Measurements from ENCODE around the gene CHD9.
"Not testable (repeated sequence)": the region's sequence is repeated elsewhere in the genome, so short reads cannot be mapped to it uniquely, and the experiment has no call there.

The CHD9 gene

DNA sequence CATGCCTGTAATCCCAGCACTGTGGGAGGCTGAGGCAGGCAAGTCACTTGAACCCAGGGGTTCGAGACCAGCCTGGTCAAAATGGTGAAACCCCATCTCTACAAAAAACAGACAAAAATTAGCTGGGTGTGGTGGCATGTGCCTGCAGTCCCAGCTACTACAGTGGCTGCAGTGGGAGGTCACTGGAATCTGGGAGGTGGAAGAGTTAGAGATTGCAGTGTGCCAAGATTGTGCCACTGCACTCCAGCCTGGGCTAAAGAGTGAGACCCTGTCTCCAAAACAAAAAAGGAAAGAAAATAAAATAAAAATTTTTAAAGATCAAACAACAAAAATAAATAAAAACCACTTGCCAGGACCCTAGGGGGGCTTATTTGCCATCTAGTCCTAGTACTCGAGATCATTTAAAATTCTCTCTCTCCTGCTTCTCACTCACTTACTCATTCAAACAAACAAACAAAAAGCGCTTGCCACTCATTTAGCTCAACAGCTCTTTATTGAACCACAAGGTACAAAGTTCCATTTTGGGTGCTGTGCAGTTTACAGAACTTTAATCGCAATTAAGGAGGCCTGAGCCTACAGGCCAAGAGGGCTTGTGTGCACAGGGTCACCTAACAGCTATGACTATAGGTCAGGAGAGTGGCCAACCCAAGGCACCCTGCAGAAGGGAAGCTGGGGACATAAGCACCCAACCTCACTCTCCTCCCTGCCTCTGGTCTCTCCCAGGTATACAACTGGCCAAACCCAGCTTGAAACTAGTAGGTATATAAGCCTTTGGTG, 6.5 kb upstream of the CHD9 start:
- Histone ChIP-seq H3K9ac (ENCODE audit: low read length) (no peak overlapping the region), H3K27ac (ENCODE audit: low read length) (no peak overlapping the region), H3K4me3 (ENCODE audit: low read length) (no peak overlapping the region), H3K9me3 (replicated peaks; ENCODE audit: insufficient read depth, low read length) (no peaks in the 10 kb centered on the region), H3K27me3 (replicated peaks; ENCODE audit: insufficient read depth, low read length) (no peaks in the 10 kb centered on the region), H3K9me2 (replicated peaks; ENCODE audit: insufficient read depth, low read length) (no peaks in the 10 kb centered on the region), H3K79me2 (ENCODE audit: low read length) (no peaks in the 10 kb centered on the region), H3K4me2 (ENCODE audit: low read depth, low read length) (no peak overlapping the region), H2AFZ (ENCODE audit: low read length) (no peak overlapping the region), H3K4me1 (ENCODE audit: low read length) (peaks cover 8% of the 10 kb centered on the region), H3K36me3 (replicated peaks; ENCODE audit: insufficient read depth, low read length) (no peaks in the 10 kb centered on the region), H3F3A (ENCODE audit: insufficient read depth, low read length) (no peaks in the 10 kb centered on the region), H4K20me1 (ENCODE audit: insufficient read depth, low read length) (no peaks in the 10 kb centered on the region)
- no peak for DNase-seq
- TF ChIP-seq, protein P1, sequence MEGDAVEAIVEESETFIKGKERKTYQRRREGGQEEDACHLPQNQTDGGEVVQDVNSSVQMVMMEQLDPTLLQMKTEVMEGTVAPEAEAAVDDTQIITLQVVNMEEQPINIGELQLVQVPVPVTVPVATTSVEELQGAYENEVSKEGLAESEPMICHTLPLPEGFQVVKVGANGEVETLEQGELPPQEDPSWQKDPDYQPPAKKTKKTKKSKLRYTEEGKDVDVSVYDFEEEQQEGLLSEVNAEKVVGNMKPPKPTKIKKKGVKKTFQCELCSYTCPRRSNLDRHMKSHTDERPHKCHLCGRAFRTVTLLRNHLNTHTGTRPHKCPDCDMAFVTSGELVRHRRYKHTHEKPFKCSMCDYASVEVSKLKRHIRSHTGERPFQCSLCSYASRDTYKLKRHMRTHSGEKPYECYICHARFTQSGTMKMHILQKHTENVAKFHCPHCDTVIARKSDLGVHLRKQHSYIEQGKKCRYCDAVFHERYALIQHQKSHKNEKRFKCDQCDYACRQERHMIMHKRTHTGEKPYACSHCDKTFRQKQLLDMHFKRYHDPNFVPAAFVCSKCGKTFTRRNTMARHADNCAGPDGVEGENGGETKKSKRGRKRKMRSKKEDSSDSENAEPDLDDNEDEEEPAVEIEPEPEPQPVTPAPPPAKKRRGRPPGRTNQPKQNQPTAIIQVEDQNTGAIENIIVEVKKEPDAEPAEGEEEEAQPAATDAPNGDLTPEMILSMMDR (IDR thresholded peaks at IDR 0.05; ENCODE audit: low read length): no peak
- TF ChIP-seq EZH2phosphoT487 (IDR thresholded peaks at IDR 0.05; ENCODE audit: low read length): no peak
- TF ChIP-seq EZH2 (optimal IDR thresholded peaks at IDR 0.05; ENCODE audit: low read depth, low read length): no peak

DNA sequence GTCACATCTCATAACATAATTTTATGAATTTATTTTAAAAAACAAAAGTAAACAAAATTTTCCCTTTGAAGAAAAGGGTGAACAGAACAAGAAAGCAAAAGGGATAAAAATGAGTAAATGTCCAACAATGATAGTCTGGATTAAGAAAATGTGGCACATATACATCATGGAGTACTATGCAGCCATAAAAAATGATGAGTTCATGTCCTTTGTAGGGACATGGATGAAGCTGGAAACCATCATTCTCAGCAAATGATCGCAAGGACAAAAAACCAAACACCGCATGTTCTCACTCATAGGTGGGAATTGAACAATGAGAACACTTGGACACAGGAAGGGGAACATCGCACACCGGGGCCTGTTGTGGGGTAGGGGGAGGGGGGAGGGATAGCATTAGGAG, 3.5 kb upstream of the CHD9 start:
- not testable (repeated sequence) for H3K4me3 ChIP-seq (ENCODE audit: low read length); H2AFZ ChIP-seq (ENCODE audit: low read length); H3K9me2 ChIP-seq (replicated peaks; ENCODE audit: insufficient read depth, low read length); H4K20me1 ChIP-seq (ENCODE audit: insufficient read depth, low read length); H3K36me3 ChIP-seq (replicated peaks; ENCODE audit: insufficient read depth, low read length); DNase-seq; H3K27ac ChIP-seq (ENCODE audit: low read length); H3K9me3 ChIP-seq (replicated peaks; ENCODE audit: insufficient read depth, low read length); H3F3A ChIP-seq (ENCODE audit: insufficient read depth, low read length); H3K4me2 ChIP-seq (ENCODE audit: low read depth, low read length); H3K9ac ChIP-seq (ENCODE audit: low read length); H3K27me3 ChIP-seq (replicated peaks; ENCODE audit: insufficient read depth, low read length)
- Histone ChIP-seq H3K79me2 (ENCODE audit: low read length) (peaks cover 14% of the 10 kb centered on the region), H3K4me1 (ENCODE audit: low read length) (peaks cover 11% of the 10 kb centered on the region)

DNA sequence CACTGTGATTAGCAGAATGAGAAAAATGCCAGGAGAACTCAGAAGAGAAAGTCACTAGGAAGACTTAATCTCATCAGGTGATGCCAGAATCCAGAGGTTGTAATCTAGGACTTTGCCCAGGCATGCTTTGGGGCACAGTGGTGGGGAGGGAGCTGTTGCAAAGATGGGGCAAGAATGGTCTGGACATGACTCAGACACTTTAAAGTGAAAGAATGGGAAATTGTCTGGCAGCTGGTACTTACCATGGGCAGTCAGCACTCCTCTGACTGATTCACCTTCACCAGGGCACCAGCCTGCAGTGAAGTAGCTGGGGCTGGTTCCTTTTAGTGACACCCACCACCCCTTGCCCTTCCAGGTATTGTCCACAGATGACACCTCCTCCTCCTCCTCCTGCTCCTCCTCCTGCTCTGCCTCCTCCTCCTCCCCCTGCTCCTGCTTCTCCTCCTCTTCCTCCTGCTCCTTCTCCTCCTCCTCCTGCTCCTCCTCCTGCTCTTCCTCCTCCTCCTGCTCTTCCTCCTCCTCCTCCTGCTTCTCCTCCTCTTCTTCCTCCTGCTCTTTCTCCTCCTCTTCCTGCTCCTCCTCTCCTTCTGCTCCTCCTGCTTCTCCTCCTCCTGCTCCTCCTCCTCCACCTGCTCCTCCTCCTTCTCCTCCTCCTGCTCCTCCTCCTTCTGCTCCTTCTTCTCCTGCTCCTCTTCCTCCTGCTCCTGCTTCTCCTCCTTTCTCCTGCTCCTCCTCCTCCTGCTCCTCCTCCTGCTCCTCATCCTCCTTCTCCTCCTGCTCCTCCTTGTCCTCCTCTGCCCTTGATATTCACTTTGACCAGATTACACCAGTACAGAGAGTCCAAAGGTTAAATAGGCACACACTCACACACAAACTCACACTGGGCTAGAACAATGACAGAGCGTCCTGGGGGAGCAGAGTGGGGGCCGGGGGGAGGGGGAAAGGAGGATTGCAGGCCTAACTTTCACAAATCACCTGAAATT, 2.0 kb upstream of the CHD9 start, which contains the start of gene CHD9NB:
CHD9NB (minus strand) TSS at position 379 of the 983 bp plus-strand sequence. CDS start 8,739 bp downstream, outside the sequence.
- H4K20me1 ChIP-seq (ENCODE audit: insufficient read depth, low read length): no peaks in the 10 kb centered on the region
- H3K4me1 ChIP-seq (ENCODE audit: low read length): peaks cover 12% of the 10 kb centered on the region
- no peaks in the 10 kb centered on the region for H3K9me3 ChIP-seq (replicated peaks; ENCODE audit: insufficient read depth, low read length)
- no peaks in the 10 kb centered on the region for H3K27me3 ChIP-seq (replicated peaks; ENCODE audit: insufficient read depth, low read length)
- H3K9ac ChIP-seq (ENCODE audit: low read length): no peak within 1 kb of the TSS
- peak within 1 kb of the TSS; percentile 81 for H2AFZ ChIP-seq (ENCODE audit: low read length)
- H3F3A ChIP-seq (ENCODE audit: insufficient read depth, low read length): no peaks in the 10 kb centered on the region; the same call in 1 of the 2 replicates
- H3K9me2 ChIP-seq (replicated peaks; ENCODE audit: insufficient read depth, low read length): no peaks in the 10 kb centered on the region
- no peak within 1 kb of the TSS; the same call in 1 of the 2 replicates for H3K27ac ChIP-seq (ENCODE audit: low read length)
- TF ChIP-seq, protein P1 (IDR thresholded peaks at IDR 0.05; ENCODE audit: low read length): no peak
- no peak for TF ChIP-seq EZH2 (optimal IDR thresholded peaks at IDR 0.05; ENCODE audit: low read depth, low read length)
- no peak for TF ChIP-seq EZH2phosphoT487 (IDR thresholded peaks at IDR 0.05; ENCODE audit: low read length)
- peaks cover 25% of the 10 kb centered on the region for H3K79me2 ChIP-seq (ENCODE audit: low read length)
- peak within 1 kb of the TSS; percentile 17 for H3K4me2 ChIP-seq (ENCODE audit: low read depth, low read length)
- H3K4me3 ChIP-seq (ENCODE audit: low read length): peak within 1 kb of the TSS; percentile 37
- peak; percentile 44 for DNase-seq
- H3K36me3 ChIP-seq (replicated peaks; ENCODE audit: insufficient read depth, low read length): no peaks in the 10 kb centered on the region

All from MM.1S (cell line).